VCaP (cell line): ENCODE results near the gene PDE10A.

Source experiments
- H3K27ac ChIP-seq: fragments of 450-650 bp; 2 replicates; pipeline ENCODE4 v1.5.1; 2017
- CTCF ChIP-seq: fragments of 450-650 bp; conservative IDR thresholded peaks from 2 replicates; pipeline ENCODE4 v1.5.1; 2017; ENCODE audit warnings: mild to moderate bottlenecking, moderate library complexity

Gene PDE10A

DNA sequence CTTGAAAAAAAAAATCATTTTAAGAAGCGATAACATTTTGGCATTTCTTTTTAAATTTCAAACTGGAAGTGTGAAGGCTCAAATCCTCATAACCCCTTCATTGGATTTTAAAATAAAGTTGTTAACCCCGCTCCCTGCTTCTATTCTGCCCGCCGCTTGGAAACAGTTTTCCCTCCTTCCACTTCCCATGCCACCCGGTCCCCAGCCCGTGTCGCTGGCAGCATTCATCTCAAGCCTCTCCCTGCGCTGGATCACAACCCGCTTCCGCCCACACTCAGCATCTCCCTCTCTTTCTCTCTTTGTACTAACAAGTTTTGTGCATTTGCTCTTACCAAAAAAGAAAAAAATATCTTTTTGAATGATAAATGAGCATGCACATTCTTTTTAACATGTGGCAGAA, 15.4 kb upstream of the PDE10A start:
- TF ChIP-seq CTCF = no peak
- no peak overlapping the region for H3K27ac ChIP-seq

DNA sequence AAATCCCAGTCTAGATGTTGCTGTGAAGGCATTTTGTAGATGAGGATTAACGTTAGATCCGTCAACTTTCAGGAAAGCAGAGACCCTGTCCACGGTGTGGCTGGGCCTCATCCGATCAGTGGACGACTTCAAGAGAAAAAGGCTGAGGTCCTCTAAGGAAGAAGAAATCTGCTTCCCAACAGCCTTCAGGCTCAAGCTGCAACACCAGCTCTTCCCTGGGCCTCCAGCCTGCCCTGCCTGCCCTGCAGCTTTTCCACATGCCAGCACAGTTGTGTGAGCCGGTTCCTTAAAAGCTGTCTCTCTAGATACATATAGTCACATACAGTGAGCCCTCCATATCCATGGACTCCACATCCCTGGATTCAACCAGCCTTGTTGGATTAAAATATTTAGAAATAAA, 14.1 kb upstream of the PDE10A start:
- TF ChIP-seq CTCF = no peak

GRCh38 chr6:165676435-165677068, 13.5 kb upstream of the PDE10A start:
- no peak overlapping the region for H3K27ac ChIP-seq
- no peak for TF ChIP-seq CTCF

More for the DNA sequence above, 14.1 kb upstream of the PDE10A start:
- H3K27ac ChIP-seq = no peak overlapping the region

DNA sequence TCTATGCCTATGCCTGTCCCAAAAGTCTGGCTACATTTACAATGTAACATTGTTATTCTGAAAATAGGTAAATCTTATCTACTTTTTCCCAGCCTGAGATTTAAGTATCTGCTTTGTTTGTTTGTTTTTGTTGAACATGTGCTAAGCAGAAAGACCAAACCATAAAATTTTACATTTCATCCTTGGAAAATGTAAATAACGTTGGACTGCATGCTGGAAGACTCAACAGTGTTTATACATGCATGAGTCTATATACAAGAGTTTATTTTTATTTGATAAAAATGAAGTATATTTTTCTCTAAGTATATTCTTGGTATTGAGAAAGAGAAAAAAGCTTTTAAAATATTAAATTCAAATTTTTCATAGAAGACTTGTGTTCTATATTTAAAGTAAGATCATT, 12.1 kb upstream of the PDE10A start:
- TF ChIP-seq CTCF = no peak
- H3K27ac ChIP-seq = no peak overlapping the region

DNA sequence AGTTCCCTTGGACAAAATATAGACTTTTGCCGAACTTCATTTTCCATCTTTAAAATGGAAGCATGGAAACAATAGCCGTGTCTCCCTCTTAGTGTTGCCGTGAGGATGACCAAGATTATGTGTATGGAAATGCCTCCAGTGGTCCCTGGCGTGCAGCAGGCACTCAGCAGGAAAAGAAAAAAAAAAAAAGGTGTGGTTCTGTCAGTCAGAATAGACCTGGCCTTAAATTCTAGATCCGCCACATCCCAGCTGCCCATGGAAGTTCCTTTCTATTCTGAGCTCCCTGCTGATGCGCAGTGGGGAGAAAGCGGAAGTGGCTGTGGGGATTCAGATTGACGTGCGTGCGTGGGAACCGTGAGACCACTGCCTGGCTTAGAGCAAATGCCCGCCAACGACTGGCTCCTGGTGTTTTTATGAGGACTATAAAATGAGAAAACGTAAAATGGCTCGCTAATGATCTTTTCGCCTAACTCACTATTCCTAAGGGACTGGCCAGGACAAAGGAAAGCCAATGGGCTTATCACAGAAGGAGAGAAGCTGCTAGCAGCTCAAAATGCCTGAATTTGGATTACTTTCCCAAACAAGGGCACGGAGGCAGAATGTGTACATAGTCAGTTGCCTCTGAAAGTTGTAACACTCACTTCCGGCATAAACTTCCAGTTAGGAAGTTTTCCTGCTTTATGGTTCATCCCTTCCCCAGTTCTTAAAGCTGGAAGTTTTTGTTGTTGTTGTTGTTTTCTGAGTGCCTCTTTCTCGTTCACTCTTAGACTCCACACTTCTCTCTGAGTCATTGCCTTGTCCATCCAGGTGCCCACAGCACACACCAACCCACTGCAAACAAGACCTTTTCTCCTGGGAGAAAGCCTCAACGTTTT, 11.4 kb upstream of the PDE10A start:
- TF ChIP-seq CTCF = no peak
- no peak overlapping the region for H3K27ac ChIP-seq

DNA sequence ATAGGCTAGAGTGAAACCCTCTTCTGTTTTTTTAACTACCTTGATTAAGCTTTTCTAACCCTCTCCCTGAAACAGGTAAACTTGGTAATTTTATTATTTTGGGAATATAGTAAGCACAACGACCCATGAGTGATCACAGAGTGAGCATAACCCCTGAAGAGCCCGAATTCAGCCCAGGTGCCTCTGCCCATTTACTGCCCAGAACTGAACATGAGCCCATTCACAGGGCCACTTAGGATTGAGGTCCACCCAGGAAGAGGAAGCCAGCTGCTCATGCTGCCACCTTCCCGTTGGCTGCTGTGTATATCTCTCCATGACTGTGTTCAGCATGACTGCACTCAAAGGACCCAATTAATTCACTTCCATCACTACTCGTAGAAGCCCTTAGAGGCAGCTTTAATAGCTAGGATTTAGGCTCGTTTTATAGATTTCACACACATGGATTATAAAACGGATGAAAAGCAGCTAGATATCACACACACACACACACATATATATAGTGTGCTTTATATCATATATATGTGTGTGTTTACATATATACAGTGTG, 8.3 kb upstream of the PDE10A start:
- TF ChIP-seq CTCF = no peak
- H3K27ac ChIP-seq = no peak overlapping the region

- no peak for TF ChIP-seq CTCF
- no peak overlapping the region for H3K27ac ChIP-seq
These were observed 5.9 kb upstream of the PDE10A start for GRCh38 chr6:165668951-165669350.
